ENCODE results near the gene ACAD9. TPM values are rescaled to one million over a fixed set of nuclear protein-coding genes. Genes with fewer than 3 reads are reported as not detected.
A peak's percentile ranks its signal among the peaks of the same experiment; 100 is the strongest.

The ACAD9 gene
- total and polyA plus RNA-seq, 9 of the 15 experiments (the other 6 are each of a cell fraction or from before 2014, with no cell fraction given): 10.2 to 32.6 (median 22.8) TPM

GRCh38 chr3:128879125-128879969, at the start of gene ACAD9 (continued):
- TF ChIP-seq IRF1 (CRISPR knock-in tag; IDR thresholded peaks at IDR 0.05; ENCODE audit: borderline replicate concordance) (no peak), ZNF232 (CRISPR knock-in tag; IDR thresholded peaks at IDR 0.05) (no peak), RNF2 (IDR thresholded peaks at IDR 0.05) (peak; percentile 60; the same call in 1 of the 2 replicates), REST (IDR thresholded peaks at IDR 0.05; ENCODE audit: borderline replicate concordance) (peak; percentile 68), REST (CRISPR knock-in tag; IDR thresholded peaks at IDR 0.05; ENCODE audit: low read depth) (no peak), TFE3 (CRISPR knock-in tag; IDR thresholded peaks at IDR 0.05) (peak; percentile 97), ZNF280A (IDR thresholded peaks at IDR 0.05; ENCODE audit: low read depth, partially characterized antibody) (no peak), NKRF (IDR thresholded peaks at IDR 0.05; ENCODE audit: borderline replicate concordance) (peak; percentile 49; the same call in 1 of the 2 replicates), MAFF (IDR thresholded peaks at IDR 0.05; ENCODE audit: low read length) (no peak), ZNF764 (CRISPR knock-in tag; IDR thresholded peaks at IDR 0.05; ENCODE audit: low read depth) (no peak), HDAC1 (IDR thresholded peaks at IDR 0.05) (peak in 1 of 2 experiments; percentile 79; a peak in 2 of 4 replicates), ZFPM2 (CRISPR knock-in tag; IDR thresholded peaks at IDR 0.05) (no peak), ZNF583 (CRISPR knock-in tag; IDR thresholded peaks at IDR 0.05) (no peak)
